ENCODE data around the gene GBX1. TPM values are rescaled to one million over a fixed set of nuclear protein-coding genes. Genes with fewer than 3 reads are reported as not detected.

The GBX1 gene
- total RNA-seq, 3 donors from 2014 or later (not counting 1 experiment from before 2014, with no cell fraction given): not detected

- H3K9me3 ChIP-seq (ENCODE audit: control insufficient read depth, insufficient read depth, low read length): no peaks in the 10 kb centered on the region
- no peak for TF ChIP-seq CTCF (IDR thresholded peaks at IDR 0.05)
- Mint-ChIP-seq H3K27ac (no peak overlapping the region), H3K4me3 (no peak overlapping the region), H3K27me3 (ENCODE audit: low read depth in 2 of 2) (no peaks in the 10 kb centered on the region), H3K4me1 (peaks cover 0 to 3% of the 10 kb centered on the region in 2 donors), H3K9me3 (no peaks in the 10 kb centered on the region), H3K36me3 (no peaks in the 10 kb centered on the region)
- H3K4me3 ChIP-seq (ENCODE audit: low read length): no peak overlapping the region
- intact Hi-C loops (cut with micrococcal nuclease): no loop called here
- DNase-seq (no peak), ATAC-seq (no peak)
- WGBS (ENCODE audit: insufficient coverage): 95% methylated on average over 18 of the region's 19 CpGs
- H3K4me1 ChIP-seq (ENCODE audit: control insufficient read depth, insufficient read depth, low read length): no peaks in the 10 kb centered on the region
- no peak overlapping the region for H3K27ac ChIP-seq (ENCODE audit: low read length)
- peaks cover 7% of the 10 kb centered on the region for H3K36me3 ChIP-seq (ENCODE audit: control insufficient read depth, insufficient read depth, low read length)
- no peaks in the 10 kb centered on the region for H3K27me3 ChIP-seq (ENCODE audit: control insufficient read depth, insufficient read depth, low read length)
Observed at GRCh38 chr7:151126491-151127137, 40.9 kb downstream of the GBX1 start.

- H3K27me3 ChIP-seq (ENCODE audit: control insufficient read depth, insufficient read depth, low read length): no peaks in the 10 kb centered on the region
- H3K4me3 ChIP-seq (ENCODE audit: low read length): no peak overlapping the region
- no peak overlapping the region for H3K27ac Mint-ChIP-seq
- no peaks in the 10 kb centered on the region for H3K9me3 ChIP-seq (ENCODE audit: control insufficient read depth, insufficient read depth, low read length)
- H3K27ac ChIP-seq (ENCODE audit: low read length): no peak overlapping the region
- H3K27me3 Mint-ChIP-seq (ENCODE audit: low read depth in 2 of 2): no peaks in the 10 kb centered on the region
- H3K4me1 Mint-ChIP-seq: peaks cover 0 to 6% of the 10 kb centered on the region in 2 donors
- intact Hi-C loops (cut with micrococcal nuclease): loop anchor here (2.0 kb wide), 2 partner anchors 119 to 177 kb away; no protein-coding TSS in a partner anchor
- DNase-seq (no peak), ATAC-seq (no peak)
- H3K36me3 ChIP-seq (ENCODE audit: control insufficient read depth, insufficient read depth, low read length): peaks cover 7% of the 10 kb centered on the region
- no peaks in the 10 kb centered on the region for H3K36me3 Mint-ChIP-seq
- TF ChIP-seq CTCF (IDR thresholded peaks at IDR 0.05): no peak
- H3K4me1 ChIP-seq (ENCODE audit: control insufficient read depth, insufficient read depth, low read length): no peaks in the 10 kb centered on the region
- no peaks in the 10 kb centered on the region for H3K9me3 Mint-ChIP-seq
- H3K4me3 Mint-ChIP-seq: no peak overlapping the region
- 93% methylated on average over 58 of the region's 58 CpGs for WGBS (ENCODE audit: insufficient coverage)
Observed at GRCh38 chr7:151125846-151126481, 41.5 kb downstream of the GBX1 start.

- Histone ChIP-seq H3K4me1 (ENCODE audit: control insufficient read depth, insufficient read depth, low read length) (no peaks in the 10 kb centered on the region), H3K27ac (ENCODE audit: low read length) (no peak overlapping the region), H3K9me3 (ENCODE audit: control insufficient read depth, insufficient read depth, low read length) (no peaks in the 10 kb centered on the region), H3K27me3 (ENCODE audit: control insufficient read depth, insufficient read depth, low read length) (no peaks in the 10 kb centered on the region), H3K4me3 (ENCODE audit: low read length) (no peak overlapping the region), H3K36me3 (ENCODE audit: control insufficient read depth, insufficient read depth, low read length) (peaks cover 6% of the 10 kb centered on the region)
- Mint-ChIP-seq H3K9me3 (no peaks in the 10 kb centered on the region), H3K36me3 (no peaks in the 10 kb centered on the region), H3K27me3 (ENCODE audit: low read depth in 2 of 2) (no peaks in the 10 kb centered on the region), H3K4me1 (peaks cover 0 to 6% of the 10 kb centered on the region in 2 donors), H3K4me3 (no peak overlapping the region), H3K27ac (no peak overlapping the region)
- intact Hi-C loops (cut with micrococcal nuclease): loop anchor here (2.0 kb wide), 2 partner anchors 119 to 177 kb away; no protein-coding TSS in a partner anchor
- no peak for TF ChIP-seq CTCF (IDR thresholded peaks at IDR 0.05)
- ATAC-seq (no peak), DNase-seq (no peak)
- 94% methylated on average over 22 of the region's 22 CpGs for WGBS (ENCODE audit: insufficient coverage)
Observed at GRCh38 chr7:151125470-151125845, 42.0 kb downstream of the GBX1 start.
